NCI-H2227 treated with DMSO at 0.1 percent for 48 hours (cell line): Measurements from ENCODE around the gene TAOK1.

Experiments
- DNase-seq: peaks from one replicate; lab custom pipeline; 2025; lab: John Stamatoyannopoulos, UW

The TAOK1 gene

DNA sequence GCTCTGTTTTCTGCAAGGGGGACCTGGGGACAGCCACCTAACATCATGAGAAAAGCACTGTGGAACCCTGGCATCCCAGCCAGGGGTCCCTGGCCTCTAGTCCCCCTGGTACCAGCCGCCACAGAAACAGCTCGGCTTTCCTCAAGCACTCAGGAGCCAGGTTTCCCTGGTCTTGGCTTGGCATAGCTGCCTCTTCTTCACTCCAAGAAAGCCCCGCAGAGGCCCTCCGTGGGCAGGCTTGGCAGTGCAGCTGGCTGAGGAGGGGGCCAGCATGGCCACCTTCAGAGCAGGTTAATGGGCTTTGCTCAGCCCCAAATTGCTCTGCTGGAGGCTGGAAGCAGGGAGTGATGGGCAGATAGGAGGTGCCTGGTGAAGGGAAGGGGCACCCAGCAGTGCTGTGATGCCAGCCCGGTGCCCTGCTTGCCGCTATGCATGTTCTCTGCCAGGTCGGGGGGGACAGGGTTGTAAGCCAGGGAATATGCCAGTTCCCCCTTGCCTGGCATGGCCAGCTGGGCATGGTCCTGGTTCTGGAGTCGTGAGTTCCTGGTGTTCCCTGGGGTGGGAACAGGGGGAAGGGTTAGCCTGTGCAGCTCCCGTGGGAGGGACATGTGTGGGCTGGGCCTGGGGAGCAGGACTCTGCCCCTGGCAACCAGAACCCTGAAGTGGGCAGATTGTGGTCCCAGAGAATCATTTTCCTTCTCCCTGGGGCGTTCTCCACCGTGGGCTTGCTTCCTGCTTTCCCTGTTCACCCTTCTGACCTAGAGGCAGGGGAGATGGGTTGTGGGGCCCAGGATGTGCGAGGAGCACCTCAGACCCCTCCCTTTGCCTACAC, 206.0 kb downstream of the TAOK1 start:
- DNase-seq = no peak

DNA sequence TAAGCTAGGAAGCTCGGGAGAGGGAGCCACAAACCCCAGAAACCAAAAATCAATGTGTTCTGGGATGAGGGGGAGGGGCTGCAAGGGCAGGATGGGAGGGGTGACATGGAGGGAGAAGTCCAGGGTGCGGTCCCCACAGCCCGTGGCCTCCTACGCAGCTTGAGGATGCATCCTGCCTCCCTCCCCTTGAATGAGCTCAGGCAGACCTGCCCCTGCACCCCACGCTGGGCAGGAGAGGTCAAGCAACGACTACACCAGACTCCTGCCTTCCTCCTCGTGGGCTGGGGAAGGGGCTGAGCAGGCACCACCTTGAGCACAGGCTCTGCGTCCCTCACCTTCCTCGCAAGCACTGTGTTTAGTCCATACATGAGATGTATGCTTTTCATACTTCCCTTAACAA, 206.6 kb downstream of the TAOK1 start:
- no peak for DNase-seq

DNA sequence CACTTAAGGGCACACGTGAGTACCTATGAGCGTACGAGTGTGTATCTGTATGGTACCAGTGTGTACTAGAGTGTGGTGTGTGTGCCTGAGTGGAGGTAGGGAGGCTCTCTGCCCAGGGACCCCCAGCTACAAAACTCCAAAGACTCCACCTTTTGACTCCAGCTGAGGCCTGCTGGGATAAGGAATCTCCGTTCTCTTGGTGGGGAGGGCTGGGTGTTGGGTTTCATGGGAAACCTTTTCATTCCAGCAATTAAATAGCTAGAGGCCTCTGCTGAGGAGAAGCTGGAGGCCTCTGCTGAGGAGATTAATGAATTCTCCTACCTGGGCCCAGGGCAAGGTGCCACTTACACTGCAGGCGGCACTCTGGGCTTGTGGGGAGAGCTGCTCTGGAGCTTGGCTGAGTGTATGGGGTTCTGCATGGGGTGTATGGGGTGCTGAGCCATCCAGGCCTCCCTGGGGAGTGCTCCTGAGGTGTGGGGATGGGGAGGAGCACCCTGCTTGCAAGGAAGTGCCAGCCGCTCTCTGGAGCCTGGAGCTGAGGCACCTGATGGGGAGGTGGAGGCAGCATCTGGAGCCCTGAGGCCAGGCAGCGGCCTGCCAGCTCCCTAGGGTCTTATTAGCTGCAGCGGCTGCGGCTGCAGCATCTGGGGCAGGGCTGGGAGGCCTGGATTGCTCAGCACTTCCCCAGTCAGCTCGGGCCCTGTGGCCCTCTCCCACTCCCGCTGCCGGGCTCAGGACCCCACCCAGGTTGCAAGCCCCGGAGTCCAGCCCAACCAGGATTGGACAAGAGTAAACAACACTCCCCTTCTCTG, 207.4 kb downstream of the TAOK1 start:
- no peak for DNase-seq
